Sigmoid colon (tissue), 4 donors: ENCODE measurements around the gene WDFY4.

Experiments
- CTCF ChIP-seq, 4 experiments: fragments of 450-650 bp in 3 of 4; fragments of 200-600 bp in 1 of 4; IDR thresholded peaks; one replicate each; pipeline ENCODE4 v1.5.1; 2016 to 2019; ENCODE audit warnings: antibody characterized with exemption in 4 of 4, mild to moderate bottlenecking in 3 of 4, moderate library complexity in 2 of 4
- EP300 ChIP-seq, 4 donors: sonication (generic); formaldehyde crosslinking; IDR thresholded peaks; one replicate each; pipeline ENCODE4 v1.6.1; 2017; ENCODE audit warnings: antibody characterized with exemption in 4 of 4
- POLR2A ChIP-seq, 2 donors: fragments of 450-650 bp; IDR thresholded peaks; one replicate each; pipeline ENCODE4 v1.6.1; 2016; ENCODE audit warnings: antibody characterized with exemption in 2 of 2, mild to moderate bottlenecking in 2 of 2, moderate library complexity in 2 of 2
- POLR2AphosphoS5 ChIP-seq, 4 donors: sonication (generic); formaldehyde crosslinking; IDR thresholded peaks; one replicate each; pipeline ENCODE4 v1.6.1; 2017; ENCODE audit warnings: antibody characterized with exemption in 4 of 4

GRCh38 chr10:48697821-48698764 lies 13.4 kb downstream of the WDFY4 start:
- TF ChIP-seq CTCF (IDR thresholded peaks at IDR 0.05) (no peak), POLR2AphosphoS5 (IDR thresholded peaks at IDR 0.05) (no peak), POLR2A (IDR thresholded peaks at IDR 0.05) (no peak), EP300 (IDR thresholded peaks at IDR 0.05) (no peak)
